RPMI8226 (cell line): ENCODE results near the gene ZC2HC1B.

Experiments
- DNase-seq: peaks from one replicate; pipeline ENCODE4 v3.0.0-alpha.2; 2015

The ZC2HC1B gene

GRCh38 chr6:143963158-143963919, 99.1 kb downstream of the ZC2HC1B start:
- DNase-seq: no peak

GRCh38 chr6:143964674-143965081, 100.4 kb downstream of the ZC2HC1B start:
- no peak for DNase-seq

- peak; percentile 3 for DNase-seq
Observed at GRCh38 chr6:143965503-143966171, 101.4 kb downstream of the ZC2HC1B start.

- DNase-seq: no peak
Observed at GRCh38 chr6:143966312-143966711, 102.0 kb downstream of the ZC2HC1B start.

- DNase-seq: no peak
Observed at GRCh38 chr6:143967706-143968376, 103.6 kb downstream of the ZC2HC1B start.

- DNase-seq: no peak
Observed at GRCh38 chr6:143969077-143969476, 104.8 kb downstream of the ZC2HC1B start.

GRCh38 chr6:143970456-143971218, 106.4 kb downstream of the ZC2HC1B start:
- no peak for DNase-seq

- no peak for DNase-seq
Observed at GRCh38 chr6:143971482-143972205, 107.4 kb downstream of the ZC2HC1B start.

- DNase-seq: no peak
Observed at GRCh38 chr6:143973097-143973966, 109.1 kb downstream of the ZC2HC1B start.

GRCh38 chr6:143974089-143974488, 109.8 kb downstream of the ZC2HC1B start:
- no peak for DNase-seq

- DNase-seq: no peak
Observed at GRCh38 chr6:143976806-143977349, 112.6 kb downstream of the ZC2HC1B start.

GRCh38 chr6:143980921-143981320, 116.6 kb downstream of the ZC2HC1B start:
- DNase-seq: no peak

- DNase-seq: no peak
Observed at GRCh38 chr6:143982968-143983367, 118.7 kb downstream of the ZC2HC1B start.

GRCh38 chr6:143984666-143985065, 120.4 kb downstream of the ZC2HC1B start:
- no peak for DNase-seq

- no peak for DNase-seq
Observed at GRCh38 chr6:143986463-143987065, 122.3 kb downstream of the ZC2HC1B start.
